Measurements from ENCODE around the gene CPHXL.
A peak's percentile ranks its signal among the peaks of the same experiment; 100 is the strongest.

The CPHXL gene
- total RNA-seq: 0 reads per million in 2 donors

DNA sequence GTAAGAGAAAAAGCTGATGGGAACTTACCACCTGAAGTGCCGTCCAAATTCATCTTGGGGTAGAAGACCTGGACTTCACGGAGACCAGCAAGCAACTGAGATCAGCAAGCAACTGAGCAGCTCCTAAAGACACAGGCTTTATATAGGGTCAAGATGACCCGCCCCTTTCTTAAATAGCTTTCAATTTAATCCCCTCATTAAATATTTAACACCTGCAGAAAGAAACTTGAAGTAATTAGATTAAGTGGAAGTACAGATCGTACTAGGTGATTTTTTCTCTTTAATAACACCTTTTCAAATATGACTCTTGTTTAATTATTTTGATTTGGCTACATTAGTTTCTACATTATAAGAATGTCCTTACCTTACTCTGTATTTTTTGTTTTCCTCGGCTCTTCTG lies at the start of gene CPHXL:
CPHXL (minus strand) TSS at position 101 of the 400 bp plus-strand sequence; CDS start at position 53, 48 bp downstream.
- DNase-seq: no peak

DNA sequence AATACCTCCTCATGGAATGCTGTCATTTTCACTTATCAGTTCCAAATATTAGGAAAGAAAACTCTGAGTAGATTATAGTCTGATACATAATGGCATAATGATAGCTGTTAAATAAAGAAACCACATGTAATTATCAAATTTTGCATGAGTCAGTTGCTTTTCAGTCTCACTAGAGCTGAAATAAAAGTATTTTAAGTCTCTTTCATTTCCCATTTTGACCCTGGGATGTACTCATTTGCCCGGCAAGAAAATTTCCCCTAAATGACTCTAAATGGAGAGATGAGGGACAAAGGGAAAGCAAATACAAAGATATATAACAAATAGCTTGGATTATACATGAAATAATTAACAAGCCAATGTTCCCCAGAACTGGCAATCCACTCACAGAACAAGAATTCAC lies 47.9 kb upstream of the CPHXL start:
- DNase-seq: no peak

DNA sequence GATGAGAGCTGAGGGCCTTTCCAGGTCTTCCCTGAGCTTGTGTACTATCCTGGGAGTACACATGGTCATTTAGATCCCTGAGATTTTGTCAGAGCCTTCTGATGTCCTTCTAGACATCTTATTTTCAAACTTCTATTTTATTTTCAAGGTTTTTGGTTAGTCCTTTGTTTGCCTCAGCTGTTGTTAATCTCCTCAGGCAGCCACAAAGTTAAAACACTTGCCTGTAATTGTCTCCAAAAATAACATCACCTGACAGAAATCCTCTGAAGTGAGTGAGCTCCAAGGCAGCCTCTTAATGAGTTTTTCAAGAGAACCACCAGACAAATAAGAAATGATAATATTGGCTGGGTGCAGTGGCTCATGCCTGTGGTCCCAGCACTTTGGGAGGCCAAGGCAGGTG lies 43.8 kb upstream of the CPHXL start:
- no peak for DNase-seq

DNA sequence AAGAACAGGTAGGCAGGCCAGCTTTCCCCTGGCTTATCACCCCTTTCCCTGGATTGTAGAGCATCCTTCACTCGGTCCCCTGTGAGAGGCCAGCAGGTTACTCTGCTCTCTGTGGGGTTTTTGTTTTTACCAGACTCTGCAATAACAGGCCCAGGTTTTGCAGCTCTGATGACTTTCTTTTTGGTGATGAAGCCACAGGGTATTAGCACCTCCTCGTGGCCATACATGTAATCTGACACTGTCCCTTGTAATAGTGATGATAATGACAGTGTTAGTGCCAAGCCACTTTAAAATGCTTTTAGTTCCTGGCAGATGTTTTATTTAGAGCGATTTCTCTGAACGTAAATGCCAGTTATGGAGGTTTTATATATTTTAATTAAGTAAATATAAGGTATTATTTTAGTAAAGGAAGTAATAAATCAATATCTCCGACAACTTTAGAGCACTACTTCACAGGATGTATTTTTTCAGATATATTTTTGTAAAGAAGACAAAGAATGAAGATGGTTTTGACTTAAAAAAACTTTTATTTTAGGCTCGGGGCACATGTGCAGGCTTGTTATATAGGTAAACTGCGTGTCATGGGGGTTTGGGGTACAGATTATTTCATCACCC lies 38.0 kb upstream of the CPHXL start:
- peak in 4 of 5 experiments; percentile 3 to 82 (median 33) for DNase-seq

DNA sequence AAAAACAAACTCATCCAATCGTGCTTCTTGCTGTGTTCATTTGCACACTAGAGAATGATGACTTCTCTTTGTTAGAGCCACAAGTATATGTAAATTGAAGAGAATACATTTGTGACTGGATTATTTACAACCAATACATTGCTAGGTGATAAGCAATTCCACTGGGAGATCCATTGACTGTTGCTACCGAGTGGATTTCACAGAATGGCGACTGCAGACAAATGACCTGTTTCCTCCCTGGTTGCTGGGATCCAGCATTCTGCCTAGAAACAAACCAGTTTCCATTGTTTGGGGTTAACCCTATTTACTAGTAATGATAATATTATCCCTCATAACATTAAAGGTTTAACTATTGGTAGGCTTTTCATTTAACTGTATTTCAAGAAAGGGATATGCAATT lies 36.9 kb upstream of the CPHXL start:
- no peak for DNase-seq

DNA sequence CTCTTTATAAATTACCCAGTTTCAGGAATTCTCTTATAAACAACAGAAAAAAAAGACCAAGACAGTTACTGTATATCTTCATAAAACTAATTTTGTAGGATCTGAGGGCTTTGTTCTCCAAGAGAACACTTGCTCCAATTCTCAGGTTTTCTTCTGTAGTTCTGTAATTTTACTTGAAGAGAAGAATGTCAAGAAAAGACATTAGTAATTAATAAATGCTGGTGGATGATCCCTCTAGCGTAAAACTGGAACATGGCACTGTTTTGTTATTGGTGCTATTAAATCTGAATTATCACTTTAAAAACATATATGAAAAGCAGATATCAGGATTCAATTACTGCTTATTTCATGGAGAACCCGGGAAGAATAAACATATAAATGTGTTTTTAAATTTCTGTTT lies 36.5 kb upstream of the CPHXL start:
- DNase-seq: no peak

DNA sequence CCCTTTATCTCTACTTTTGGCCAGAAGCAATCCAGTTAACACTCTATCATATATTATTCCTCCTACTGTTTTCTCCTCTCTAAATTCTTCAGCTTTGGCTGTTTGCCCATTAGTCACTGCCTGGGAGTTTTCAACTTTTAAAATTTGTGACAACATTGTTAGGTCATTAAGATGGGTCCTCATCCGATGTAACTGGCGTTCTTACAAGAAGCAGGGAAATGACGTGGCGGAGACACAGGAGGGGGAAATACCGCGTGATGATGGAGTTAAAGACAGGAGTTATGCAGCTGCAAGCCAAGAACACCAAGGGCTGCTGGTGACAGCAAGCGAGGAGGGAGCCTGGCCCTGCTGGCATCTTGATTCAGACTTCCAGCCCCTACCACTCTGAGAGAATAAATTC lies 34.8 kb upstream of the CPHXL start:
- peak in 1 of 5 experiments; percentile 28 for DNase-seq

DNA sequence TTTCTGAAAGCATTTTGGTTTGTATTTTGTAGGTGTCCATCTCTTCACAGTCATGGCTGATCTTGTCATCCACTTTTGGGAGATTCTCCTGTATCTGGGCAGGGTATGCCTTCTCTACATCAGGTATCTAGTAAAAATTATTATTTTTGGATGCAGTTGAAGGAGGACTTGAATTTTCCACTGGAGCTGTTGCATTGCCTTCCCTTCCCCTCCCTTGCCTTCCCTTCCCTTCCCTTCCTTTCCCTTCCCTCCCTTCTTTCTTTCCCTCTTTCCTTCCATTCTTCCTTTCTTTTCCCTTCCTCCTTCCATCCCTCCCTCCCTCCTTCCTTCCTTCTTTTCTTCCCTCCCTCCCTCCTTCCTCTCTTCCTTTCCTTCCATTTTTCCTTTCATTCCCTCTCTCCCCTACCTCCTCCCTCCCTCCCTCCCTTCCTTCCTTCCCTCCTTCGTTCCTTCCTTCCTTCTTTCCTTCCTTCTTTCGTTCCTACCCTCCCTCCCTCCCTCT lies 33.8 kb upstream of the CPHXL start:
- no peak for DNase-seq

DNA sequence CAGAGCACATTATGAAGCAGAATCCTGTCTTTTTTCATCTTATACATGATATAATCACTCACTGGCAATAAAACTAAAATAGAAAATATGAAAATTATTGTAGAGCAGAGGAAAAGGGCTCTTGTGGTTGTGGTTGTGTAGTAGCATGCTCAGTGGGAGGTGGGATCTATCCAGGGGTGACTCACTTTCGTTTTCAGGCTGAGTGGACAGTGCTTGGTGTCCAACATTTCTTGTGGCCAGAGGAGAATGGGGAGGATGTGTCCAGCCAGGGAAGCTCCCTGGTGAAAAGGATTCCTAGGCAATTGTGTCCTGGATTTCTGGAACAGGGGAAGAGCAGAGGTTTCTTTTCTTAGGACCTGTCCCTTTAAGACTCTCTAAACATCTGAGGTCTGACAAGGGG lies 31.9 kb upstream of the CPHXL start:
- peak in 1 of 5 experiments; percentile 8 for DNase-seq

DNA sequence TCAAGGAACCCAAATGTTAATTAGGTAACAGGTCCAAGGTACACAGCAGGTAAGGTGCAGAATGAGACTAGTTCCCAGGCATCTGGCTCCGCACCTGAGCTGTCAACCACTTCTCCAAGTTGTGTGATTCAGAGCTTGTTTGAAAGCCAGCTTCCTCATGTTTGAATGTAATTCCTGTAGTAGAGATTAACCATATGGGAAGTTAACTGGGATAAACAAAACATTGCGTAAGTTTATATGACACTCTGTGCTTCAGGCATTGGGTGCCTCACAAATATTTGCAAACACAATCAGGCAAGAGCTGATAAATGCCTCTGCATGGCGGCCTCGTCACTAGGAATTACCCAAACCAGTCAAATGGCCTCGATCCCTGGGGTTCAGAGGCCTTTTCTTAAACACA lies 27.9 kb upstream of the CPHXL start:
- DNase-seq: no peak

DNA sequence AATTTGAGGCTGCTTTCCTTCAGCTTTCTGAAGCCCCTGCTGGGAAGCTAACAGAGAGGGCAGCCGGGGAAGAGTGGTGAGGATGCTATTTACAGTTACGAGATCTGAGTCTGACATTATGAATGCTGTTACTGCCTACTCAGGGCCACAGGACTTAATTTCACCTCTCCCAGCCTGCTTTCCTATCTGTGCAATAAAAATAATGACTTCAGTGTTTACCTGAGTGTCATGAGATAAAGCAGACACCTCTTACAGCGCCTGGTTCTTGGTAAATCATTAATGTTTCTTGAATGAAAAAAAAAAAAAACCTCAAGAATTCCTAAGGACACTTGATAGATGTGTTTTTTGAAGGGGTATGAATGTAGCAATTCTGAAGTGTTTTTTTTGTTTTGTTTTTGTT lies 24.2 kb upstream of the CPHXL start:
- DNase-seq: no peak

DNA sequence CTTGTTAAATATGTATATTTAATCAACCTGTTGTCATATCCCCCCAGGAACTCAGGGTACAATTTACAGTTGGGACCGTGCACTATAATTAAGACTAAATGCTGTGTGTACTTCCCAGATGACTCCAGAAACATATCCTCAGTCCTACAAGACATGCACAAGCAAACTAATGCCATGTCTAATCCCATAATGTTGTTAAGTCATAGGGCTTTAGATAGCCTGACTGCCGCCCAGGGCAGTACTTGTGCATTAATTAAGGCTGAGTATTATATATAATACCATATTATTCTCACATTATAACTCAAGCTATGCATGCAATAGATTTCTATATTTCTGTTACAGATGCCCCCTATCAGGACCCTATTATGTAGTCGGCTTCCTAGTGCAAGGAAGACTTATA lies 20.1 kb upstream of the CPHXL start:
- no peak for DNase-seq

DNA sequence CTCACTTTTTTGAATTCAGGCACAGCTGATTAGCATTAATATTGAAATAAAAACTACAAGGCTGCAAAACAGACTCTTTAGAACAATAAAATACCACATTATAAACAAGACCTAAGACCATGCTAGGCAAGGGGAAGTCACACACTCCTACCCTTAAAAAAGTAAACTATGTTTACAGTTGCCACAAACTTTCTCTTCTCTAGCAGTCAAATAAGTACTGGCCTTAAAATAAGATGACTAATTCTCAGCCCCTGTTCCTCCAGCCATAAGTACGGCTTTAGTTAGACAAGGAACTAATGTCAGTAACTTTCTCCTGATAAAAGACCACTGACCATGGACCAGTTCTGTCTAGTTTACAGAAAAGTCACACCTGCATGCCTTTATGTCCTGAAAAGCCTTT lies 19.5 kb upstream of the CPHXL start:
- no peak for DNase-seq

DNA sequence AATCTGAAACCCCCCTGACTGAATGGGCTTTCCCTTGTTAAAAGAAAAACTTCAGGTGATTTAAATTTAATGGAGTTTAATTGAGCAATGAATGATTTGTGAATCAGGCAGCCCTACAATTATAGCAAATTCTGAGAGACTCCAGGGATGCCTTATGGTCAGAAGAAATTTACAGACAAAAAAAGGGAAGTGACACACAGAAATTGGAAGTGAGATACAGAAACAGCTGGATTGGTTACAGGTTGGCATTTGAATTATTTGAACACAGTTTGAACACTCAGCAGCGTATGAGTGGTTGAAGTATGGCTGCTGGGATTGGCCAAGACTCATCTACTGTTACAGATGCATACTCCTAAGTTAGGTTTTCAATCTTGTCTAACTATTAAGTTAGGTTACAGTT lies 19.0 kb upstream of the CPHXL start:
- DNase-seq: no peak

DNA sequence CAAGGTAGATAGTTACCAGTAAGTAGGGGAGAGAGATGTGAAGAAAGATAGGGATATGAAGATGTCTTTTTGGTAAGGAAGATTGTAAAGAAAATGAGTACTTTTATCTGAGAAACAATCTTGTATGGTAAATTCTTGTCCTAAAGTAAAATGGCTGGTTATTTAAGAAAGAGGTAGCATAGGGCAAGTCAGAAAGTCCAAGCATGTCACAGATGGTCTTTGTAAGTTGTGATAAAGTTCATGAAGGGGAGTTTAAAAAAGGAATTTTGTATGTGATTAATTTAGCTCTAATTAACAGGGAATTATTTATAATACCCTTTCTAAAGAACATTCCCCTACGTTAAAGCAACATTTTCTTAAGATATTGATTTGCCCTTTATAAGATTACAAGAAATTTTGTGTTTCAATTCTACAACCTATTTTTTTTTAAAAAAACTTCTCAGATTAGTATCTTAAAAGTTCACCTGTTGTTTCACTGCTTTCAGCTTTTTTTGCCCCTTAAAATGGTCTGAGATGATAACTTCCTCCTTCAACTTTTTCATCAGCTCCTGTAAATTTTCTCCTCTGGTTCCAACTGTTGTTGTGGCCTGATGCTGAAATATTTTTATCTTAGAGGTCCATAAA lies 16.2 kb upstream of the CPHXL start:
- DNase-seq: no peak

DNA sequence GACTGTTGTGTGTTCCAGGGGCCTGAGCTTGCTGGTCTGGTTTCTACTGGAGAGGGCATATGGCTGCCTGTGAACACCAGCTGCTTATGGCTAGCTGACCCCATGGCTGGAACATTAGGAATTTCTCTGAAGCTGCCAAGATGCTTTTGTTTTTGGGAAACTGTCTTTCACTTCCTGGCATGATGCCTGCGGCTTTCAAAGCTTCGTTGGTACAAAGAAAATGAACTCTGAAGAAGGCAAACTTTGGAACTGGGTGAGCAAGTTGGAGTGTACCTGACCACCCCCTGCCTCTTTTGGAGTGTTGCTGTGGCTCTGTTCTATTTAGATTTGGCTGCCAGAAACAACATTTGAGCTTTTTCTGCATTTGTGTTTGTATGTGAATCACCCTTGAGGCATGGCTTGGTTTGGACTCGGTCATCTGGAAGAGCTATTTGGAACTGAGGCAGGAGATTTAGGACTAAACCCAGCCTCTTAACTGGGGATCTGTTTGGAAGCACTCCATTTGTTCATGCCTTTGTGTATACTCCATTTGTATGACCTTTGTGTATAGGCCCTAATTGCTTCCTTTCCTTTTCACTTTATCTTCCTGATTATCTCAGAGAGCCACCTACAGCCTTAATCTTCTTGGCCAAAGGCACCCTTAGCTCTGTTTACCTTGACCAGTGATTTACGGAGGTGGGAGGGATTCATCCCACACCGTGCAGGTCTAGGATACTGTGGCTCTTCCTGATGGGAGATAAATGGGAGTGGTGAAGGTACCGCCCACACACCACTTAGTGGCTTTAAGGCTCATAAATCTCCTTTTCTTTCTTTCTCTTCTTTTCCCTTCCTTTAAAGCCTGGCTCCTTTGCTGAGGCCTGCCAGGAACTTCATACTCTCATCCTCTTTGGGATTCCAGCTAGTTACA lies 7.3 kb upstream of the CPHXL start:
- no peak for DNase-seq

DNA sequence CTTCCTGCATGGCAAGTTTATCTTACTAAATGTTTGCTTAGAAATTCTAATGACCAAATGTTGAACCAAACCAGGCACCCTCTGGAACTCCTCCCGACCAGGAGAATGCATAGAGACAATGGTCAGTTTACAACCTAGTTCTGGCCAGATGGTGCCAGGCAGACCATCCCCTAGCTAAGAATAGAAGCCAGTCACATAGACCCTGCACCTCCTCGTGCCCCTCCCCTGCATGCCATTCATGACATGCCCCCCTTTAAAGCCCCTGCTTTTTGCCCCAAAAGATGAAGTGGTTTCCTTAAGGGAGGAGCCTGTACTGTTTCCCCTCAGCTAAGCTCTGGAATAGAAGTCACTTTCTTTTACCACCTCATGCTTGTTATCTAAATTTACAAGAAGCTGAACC lies 6.6 kb upstream of the CPHXL start:
- DNase-seq: no peak

DNA sequence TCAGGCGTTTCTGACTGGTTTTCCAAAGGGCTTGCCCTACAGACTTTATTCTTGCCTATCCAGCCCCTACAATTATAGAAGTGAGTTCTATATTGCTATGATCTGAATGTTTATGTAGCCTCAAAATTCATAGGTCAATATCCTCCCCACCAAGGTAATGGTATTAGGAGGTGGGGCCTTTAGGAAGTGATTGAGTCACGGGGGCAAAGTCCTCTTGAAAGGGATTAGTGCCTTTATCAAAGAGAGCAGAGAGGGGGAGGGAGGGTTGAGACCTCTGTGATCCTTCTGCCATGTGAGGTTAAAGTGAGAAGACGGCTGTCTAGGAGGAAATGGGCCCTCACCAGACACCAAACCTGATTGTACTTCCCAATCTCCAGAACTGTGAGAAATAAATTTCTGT lies 931 bp upstream of the CPHXL start:
- DNase-seq: no peak

DNA sequence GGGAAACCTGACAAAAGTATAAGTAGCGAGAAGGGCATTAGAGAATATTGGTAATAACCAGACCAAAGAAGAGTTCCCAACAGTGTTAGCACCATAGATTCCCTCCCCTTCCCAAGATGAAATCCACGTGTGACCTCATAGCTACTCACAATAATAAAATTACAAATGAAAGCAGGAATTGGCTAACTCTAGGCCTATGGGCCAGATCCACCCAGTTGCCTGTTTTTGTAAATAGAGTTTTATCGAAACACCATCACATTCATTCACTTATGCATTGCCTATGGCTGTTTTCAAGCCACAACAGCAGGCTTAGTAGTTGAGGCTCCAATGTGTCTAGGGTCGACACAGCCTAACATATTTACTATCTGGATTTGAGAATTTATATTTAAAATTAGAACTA lies 7.8 kb downstream of the CPHXL start:
- DNase-seq: no peak

DNA sequence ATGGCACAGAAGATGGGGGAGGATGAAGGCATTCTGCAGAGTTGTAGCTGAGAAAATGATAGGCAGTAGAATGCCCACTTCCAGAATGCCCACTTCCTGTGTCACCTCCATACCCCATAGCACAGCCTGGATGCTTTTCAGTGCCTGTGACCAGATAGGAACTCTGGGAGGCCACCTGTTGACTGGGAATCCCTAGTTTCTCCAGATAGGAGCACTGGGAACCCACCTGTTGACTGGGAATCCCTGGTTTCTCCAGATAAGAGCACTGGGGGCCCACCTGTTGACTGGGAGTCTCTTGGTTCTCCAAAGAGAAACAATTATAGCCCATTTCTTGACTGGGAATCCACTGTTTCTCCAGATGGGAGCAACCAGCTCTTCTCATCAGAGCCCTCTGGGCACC lies 11.6 kb downstream of the CPHXL start:
- no peak for DNase-seq

DNA sequence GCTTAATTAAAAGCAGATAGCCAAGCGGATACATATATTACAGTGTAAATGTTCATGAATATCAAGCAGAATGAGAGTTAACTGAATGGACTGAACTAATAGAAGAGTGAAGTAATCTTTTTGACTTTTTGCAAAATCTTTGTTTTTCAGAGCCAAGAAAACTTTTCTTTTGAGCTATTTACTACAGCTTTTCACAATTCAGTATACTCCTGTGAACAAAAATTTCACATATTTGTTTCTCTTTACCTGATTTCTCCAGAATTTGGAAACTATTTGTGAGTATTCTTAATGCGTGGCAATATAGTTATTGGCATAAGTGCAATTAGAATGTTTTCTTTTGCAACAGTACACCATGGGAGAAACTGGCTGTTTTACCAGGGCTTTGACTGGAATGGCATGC lies 15.9 kb downstream of the CPHXL start:
- DNase-seq: no peak

DNA sequence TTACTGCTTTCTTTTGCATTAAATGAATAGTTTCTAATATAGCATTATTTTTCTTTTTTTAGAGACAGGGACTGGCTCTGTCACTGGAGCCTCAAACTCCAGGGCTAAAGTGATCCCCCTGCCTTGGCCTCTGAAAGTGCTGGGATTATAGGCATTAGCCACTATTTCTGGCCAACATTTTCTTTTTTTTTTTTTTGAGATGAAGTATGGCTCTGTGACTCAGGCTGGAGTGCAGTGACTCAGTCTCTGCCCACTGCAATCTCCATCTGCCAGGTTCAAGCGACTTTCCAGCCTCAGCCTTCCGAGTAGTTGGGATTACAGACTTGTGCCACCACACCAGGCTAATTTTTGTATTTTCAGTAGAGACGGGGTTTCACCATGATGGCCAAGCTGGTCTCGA lies 23.0 kb downstream of the CPHXL start:
- no peak for DNase-seq

DNA sequence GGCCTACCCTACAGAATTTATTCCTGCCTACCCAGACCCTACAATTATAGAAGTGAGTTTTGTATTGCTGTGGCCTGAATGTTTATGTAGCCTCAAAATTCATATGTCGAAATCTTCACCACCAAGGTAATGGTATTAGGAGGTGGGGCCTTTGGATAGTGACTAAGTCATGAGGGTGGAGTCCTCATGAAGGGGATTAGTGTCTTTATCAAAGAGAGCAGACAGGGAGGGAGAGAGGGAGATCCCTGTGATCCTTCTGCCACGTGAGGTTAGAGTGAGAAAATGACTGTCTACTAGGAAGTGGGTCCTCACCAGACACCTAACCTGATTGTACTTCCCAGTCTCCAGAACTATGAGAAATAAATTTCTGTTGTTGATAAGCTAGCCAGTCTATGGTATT lies 24.0 kb downstream of the CPHXL start:
- DNase-seq: no peak

DNA sequence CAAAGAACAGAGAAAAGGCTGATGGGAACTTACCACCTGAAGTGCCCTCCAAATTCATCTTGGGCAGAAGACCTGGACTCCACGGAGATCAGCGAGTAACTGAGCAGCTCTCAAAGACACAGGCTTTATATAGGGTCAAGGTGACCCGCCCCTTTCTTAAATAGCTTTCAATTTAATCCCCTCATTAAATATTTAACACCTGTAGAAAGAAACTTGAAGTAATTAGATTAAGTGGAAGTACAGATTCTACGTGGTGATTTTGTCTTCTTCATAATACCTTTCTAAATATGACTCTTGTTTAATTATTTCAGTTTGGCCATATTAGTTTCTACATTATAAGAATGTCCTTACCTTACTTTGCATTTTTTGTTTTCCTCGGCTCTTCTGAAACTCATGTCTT lies 24.9 kb downstream of the CPHXL start, which contains the start of gene DUXB:
DUXB (minus strand) TSS at position 101 of the 400 bp plus-strand sequence; CDS start at position 58, 43 bp downstream.
- DNase-seq: no peak
